Measurements from ENCODE around the gene LPCAT1. TPM values are rescaled to one million over a fixed set of nuclear protein-coding genes. Genes with fewer than 3 reads are reported as not detected.
"Not testable (repeated sequence)": the region's sequence is repeated elsewhere in the genome, so short reads cannot be mapped to it uniquely, and the experiment has no call there.

Gene LPCAT1
- polyA plus RNA-seq, 1 donor from 2014 or later = 76.4 TPM

DNA sequence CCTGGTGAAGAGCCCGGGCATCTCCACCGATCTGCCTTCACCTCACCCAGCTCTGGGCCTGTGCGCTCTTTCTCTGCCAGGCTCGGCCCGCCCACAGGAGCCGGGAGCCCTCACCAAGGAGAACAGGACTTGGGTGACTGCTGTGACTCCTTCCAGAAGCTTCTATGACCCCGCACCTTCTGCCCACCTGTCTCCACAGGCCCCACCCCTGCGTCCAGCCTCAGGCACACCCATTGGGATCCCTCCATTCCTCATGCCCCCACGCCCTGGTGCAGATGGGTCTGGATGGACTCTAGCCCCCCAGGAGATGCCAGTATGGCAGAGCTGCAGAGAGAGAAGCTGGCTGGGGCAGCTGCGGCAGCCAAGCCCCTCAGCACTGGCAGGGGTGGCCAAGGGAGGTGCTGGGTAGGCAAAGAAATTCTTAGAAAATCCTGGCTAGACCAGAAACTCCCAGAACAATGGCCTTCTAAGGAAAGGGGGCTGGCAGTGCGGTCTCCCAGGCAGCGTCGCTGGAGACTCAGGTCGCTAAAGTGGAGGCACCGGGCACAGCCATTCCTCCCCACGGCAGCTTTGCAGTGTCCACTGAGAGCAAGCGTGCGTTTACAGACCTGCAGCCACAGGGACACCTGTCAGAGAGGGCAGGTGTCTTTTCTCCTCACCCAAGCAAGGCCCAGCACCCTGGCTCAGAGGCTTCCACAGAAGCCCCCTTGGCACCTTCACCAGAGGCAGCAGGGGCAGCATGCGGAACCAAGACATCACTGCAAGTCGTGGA, 17.3 kb downstream of the LPCAT1 start:
- H3K4me3 Mint-ChIP-seq = peak overlapping the region in 3 of 4 donors; percentile 63 to 87 (median 81)

GRCh38 chr5:1505506-1506241, 18.1 kb downstream of the LPCAT1 start:
- peaks cover 3% of the 10 kb centered on the region for H3K36me3 Mint-ChIP-seq
- peak overlapping the region; percentile 90 to 100 (median 98) for H3K27ac Mint-ChIP-seq
- peaks cover 32 to 54% (median 50%) of the 10 kb centered on the region in 3 donors for H3K4me1 Mint-ChIP-seq
- H3K27me3 Mint-ChIP-seq = peaks cover 2% of the 10 kb centered on the region
- H3K4me3 Mint-ChIP-seq = peak overlapping the region; percentile 63 to 87 (median 74)
- no peaks in the 10 kb centered on the region for H3K9me3 Mint-ChIP-seq

More for the DNA sequence above, 17.3 kb downstream of the LPCAT1 start:
- Mint-ChIP-seq H3K27ac (peak overlapping the region; percentile 63 to 100 (median 98)), H3K27me3 (peaks cover 2% of the 10 kb centered on the region), H3K36me3 (peaks cover 3% of the 10 kb centered on the region), H3K4me1 (peaks cover 33 to 52% (median 51%) of the 10 kb centered on the region in 3 donors), H3K9me3 (no peaks in the 10 kb centered on the region)

DNA sequence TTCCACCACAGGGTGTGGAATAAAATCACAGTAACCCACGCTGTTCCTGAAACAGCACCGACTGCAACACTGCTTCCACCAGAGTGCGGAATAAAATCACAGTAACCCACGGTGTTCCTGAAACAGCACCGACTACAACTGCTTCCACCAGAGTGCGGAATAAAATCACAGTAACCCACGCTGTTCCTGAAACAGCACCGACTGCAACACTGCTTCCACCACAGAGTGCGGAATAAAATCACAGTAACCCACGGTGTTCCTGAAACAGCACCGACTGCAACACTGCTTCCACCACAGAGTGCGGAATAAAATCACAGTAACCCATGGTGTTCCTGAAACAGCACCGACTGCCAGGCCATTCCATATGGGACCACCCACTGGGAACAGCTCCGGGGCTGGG, 18.7 kb downstream of the LPCAT1 start:
- Mint-ChIP-seq H3K4me1 (peaks cover 29 to 53% (median 48%) of the 10 kb centered on the region in 3 donors), H3K4me3 (peak overlapping the region in 3 of 4 donors; percentile 85 to 91 (median 90)), H3K27ac (peak overlapping the region; percentile 90 to 100 (median 98))
- not testable (repeated sequence) for H3K9me3 Mint-ChIP-seq, H3K36me3 Mint-ChIP-seq, H3K27me3 Mint-ChIP-seq

- Mint-ChIP-seq H3K27ac (peak overlapping the region; percentile 98 to 99 (median 98)), H3K4me1 (peaks cover 24 to 51% (median 48%) of the 10 kb centered on the region in 3 donors), H3K36me3 (peaks cover 3% of the 10 kb centered on the region), H3K4me3 (peak overlapping the region; percentile 85 to 91 (median 90)), H3K27me3 (no peaks in the 10 kb centered on the region), H3K9me3 (no peaks in the 10 kb centered on the region)
These were observed 19.1 kb downstream of the LPCAT1 start for GRCh38 chr5:1504617-1505016.

DNA sequence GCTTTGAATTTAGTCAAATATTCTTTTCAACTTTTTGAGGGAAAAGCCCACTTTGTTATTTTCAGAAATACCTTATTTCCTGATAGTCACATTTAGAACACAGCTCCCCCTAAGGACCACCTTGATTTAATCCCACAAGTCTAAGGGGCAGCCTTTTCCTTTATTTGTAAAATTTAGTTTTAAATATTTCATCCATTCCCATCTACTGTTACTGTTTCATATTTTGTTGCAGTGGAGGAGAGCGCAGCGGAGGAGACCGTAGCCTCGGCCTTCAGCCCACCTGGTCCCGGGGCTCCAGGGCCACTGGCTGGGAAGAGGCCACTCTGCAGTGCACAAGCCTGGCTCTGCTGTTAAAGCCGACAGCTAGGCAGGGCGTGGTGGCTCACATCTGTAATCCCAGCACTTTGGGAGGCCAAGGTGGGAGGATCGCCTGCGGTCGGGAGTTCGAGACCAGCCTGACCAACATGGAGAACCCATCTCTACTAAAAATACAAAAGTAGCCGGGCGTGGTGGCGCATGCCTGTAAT, 19.6 kb downstream of the LPCAT1 start:
- H3K4me3 Mint-ChIP-seq = peak overlapping the region; percentile 85 to 91 (median 90)
- peaks cover 3% of the 10 kb centered on the region for H3K36me3 Mint-ChIP-seq
- H3K27ac Mint-ChIP-seq = peak overlapping the region; percentile 98 to 99 (median 98)
- no peaks in the 10 kb centered on the region for H3K27me3 Mint-ChIP-seq
- H3K9me3 Mint-ChIP-seq = no peaks in the 10 kb centered on the region
- H3K4me1 Mint-ChIP-seq = peaks cover 25 to 53% (median 47%) of the 10 kb centered on the region in 3 donors

GRCh38 chr5:1503241-1504068, 20.3 kb downstream of the LPCAT1 start:
- Mint-ChIP-seq H3K27ac (peak overlapping the region; percentile 98 to 99 (median 98)), H3K4me1 (peaks cover 32 to 59% (median 53%) of the 10 kb centered on the region in 3 donors), H3K36me3 (peaks cover 3% of the 10 kb centered on the region)

DNA sequence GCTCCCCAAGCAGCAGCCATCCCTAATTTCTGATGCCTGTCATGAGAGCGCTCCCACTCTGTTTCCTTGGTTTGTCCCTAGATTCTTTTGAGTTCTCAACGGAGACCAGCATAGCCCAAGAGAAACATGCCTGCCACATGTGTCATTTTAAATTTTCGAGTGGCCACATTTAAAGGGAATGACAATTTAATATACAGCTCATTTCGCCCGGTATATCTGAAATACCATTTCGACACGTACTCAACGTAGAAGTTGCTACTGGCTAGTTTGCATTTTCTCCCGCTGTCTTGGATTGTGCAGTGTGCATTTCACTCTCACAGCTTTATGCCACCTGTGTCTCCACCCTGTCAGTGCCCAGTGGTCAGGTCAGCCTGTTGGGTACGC, 21.0 kb downstream of the LPCAT1 start:
- H3K4me1 Mint-ChIP-seq = peaks cover 39 to 66% (median 60%) of the 10 kb centered on the region in 3 donors
- peak overlapping the region; percentile 98 to 99 (median 98) for H3K27ac Mint-ChIP-seq
- H3K4me3 Mint-ChIP-seq = peak overlapping the region; percentile 85 to 91 (median 90)
- no peaks in the 10 kb centered on the region for H3K27me3 Mint-ChIP-seq
- no peaks in the 10 kb centered on the region for H3K9me3 Mint-ChIP-seq
- H3K36me3 Mint-ChIP-seq = peaks cover 3% of the 10 kb centered on the region

More at GRCh38 chr5:1503241-1504068, 20.3 kb downstream of the LPCAT1 start:
- H3K9me3 Mint-ChIP-seq = no peaks in the 10 kb centered on the region
- no peaks in the 10 kb centered on the region for H3K27me3 Mint-ChIP-seq
- H3K4me3 Mint-ChIP-seq = peak overlapping the region; percentile 85 to 91 (median 90)

DNA sequence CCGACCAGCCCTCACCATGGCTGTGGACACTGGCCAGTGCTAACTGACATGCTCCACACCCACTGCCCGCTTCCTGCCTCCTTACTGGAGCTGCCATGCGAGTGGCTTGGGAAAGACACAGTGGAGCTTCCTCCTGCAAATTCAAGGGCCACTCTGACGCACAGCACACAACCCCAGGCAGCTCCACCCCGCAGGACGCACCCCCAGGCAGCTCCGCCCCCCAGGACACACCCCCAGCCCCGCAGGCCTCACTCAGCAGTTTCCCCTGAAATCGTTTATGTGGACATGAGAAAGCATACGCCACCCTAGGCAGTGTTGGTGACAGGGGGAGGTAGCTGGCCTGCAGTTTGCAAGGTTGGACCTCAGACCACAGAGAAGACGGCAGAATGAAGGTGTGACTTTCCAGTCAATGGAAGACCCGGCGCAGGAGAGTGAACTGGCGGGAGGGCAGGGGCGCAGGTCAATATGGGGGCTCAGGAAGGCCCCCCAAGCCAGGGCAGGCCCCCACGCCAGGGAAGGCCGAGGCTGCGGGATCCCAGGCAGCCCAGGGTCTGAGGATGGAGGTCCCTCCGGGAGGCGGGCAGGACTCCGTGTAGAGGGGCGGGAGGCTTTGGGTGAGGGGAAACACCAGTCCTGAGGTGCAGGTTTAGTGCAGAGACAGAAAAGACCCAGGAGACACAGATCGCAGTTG, 21.6 kb downstream of the LPCAT1 start:
- peaks cover 6% of the 10 kb centered on the region for H3K36me3 Mint-ChIP-seq
- H3K4me1 Mint-ChIP-seq = peaks cover 44 to 68% (median 62%) of the 10 kb centered on the region in 3 donors
- peak overlapping the region; percentile 98 to 99 (median 98) for H3K27ac Mint-ChIP-seq
- H3K27me3 Mint-ChIP-seq = no peaks in the 10 kb centered on the region
- peak overlapping the region; percentile 85 to 91 (median 90) for H3K4me3 Mint-ChIP-seq
- no peaks in the 10 kb centered on the region for H3K9me3 Mint-ChIP-seq

DNA sequence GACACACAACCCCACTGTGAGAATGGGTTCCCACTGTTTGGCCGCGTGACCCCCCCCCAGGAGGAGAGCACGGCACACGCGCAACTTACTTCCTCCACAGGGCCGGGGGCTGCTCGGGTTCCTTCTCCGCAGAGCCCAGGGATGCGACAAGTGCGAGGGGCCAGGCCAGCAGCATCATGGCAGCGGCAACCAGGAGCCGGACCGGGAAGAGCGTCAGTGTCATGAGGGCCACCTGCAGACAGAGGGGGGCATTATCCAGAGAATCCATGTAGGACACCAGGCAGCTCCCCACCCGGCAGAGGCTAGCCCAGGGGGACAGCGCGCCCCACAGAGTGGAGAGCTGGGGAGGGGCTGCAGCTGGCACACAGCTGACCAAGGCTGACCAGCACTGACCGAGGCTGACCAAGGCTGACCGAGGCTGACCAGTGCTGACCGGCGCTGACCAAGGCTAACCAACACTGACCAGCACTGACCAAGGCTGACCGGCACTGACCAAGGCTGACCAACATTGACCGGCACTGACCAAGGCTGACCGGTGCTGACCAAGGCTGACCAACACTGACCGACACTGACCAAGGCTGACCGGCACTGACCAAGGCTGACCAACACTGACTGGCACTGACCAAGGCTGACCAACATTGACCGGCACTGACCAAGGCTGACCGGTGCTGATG, 22.3 kb downstream of the LPCAT1 start:
- Mint-ChIP-seq H3K27me3 (no peaks in the 10 kb centered on the region), H3K4me1 (peaks cover 48 to 70% (median 65%) of the 10 kb centered on the region in 3 donors), H3K36me3 (peaks cover 6% of the 10 kb centered on the region), H3K4me3 (peak overlapping the region; percentile 58 to 91 (median 88)), H3K9me3 (no peaks in the 10 kb centered on the region), H3K27ac (peak overlapping the region; percentile 98 to 99 (median 98))

DNA sequence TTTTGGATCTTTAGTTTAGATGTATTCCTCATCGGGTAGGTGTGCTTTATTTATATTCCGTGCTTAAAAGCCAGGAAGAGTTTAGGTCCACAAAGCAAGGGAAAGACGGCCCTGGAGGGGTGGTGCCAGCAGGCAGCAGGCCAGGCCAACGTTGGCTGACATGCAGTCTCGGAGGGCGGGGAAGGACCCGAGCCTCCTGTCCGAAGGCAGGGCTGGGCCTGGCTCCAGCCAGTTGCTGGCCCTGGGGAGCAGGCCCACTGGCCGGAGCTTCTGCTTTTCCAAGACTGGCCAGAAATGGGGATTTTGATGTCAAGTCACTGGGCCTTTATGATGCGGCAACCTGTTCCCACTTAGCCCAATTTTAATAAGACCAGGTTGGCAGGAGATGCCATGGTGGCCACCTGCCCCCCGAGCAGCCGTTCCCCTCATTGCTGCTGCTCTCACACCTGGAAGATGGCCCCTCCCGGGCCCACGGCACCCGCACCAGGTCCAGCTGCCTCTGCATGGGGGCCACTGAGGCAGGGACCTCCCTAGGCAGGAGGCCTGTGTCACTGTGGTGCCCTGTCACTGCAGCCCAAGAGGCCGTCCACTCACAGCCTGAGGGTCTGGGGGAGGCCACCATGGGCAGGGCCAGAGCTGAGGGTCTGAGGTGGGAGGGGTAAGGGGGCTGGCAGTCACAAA, 23.2 kb downstream of the LPCAT1 start:
- Mint-ChIP-seq H3K4me3 (peak overlapping the region in 2 of 4 donors; percentile 78 to 94), H3K27me3 (no peaks in the 10 kb centered on the region), H3K4me1 (peaks cover 51 to 69% (median 65%) of the 10 kb centered on the region in 3 donors), H3K9me3 (no peaks in the 10 kb centered on the region), H3K27ac (peak overlapping the region; percentile 99 to 100 (median 100)), H3K36me3 (peaks cover 8% of the 10 kb centered on the region)

GRCh38 chr5:1499851-1500250, 23.9 kb downstream of the LPCAT1 start:
- peak overlapping the region in 2 of 4 donors; percentile 63 to 94 for H3K4me3 Mint-ChIP-seq
- H3K36me3 Mint-ChIP-seq = peaks cover 10% of the 10 kb centered on the region
- peaks cover 58 to 74% (median 70%) of the 10 kb centered on the region in 3 donors for H3K4me1 Mint-ChIP-seq
- H3K27ac Mint-ChIP-seq = peak overlapping the region; percentile 99 to 100 (median 100)
- no peaks in the 10 kb centered on the region for H3K27me3 Mint-ChIP-seq
- no peaks in the 10 kb centered on the region for H3K9me3 Mint-ChIP-seq

- H3K4me1 Mint-ChIP-seq = peaks cover 59 to 74% (median 71%) of the 10 kb centered on the region in 3 donors
- H3K27ac Mint-ChIP-seq = peak overlapping the region; percentile 99 to 100 (median 100)
- peaks cover 10% of the 10 kb centered on the region for H3K36me3 Mint-ChIP-seq
- H3K9me3 Mint-ChIP-seq = no peaks in the 10 kb centered on the region
- peak overlapping the region; percentile 34 to 94 (median 47) for H3K4me3 Mint-ChIP-seq
- H3K27me3 Mint-ChIP-seq = no peaks in the 10 kb centered on the region
These were observed 24.9 kb downstream of the LPCAT1 start for GRCh38 chr5:1498623-1499416.

Data from IgD-negative memory B cell (primary cell).